Activated T-cell treated with anti-CD3 and anti-CD28 coated beads for 4 hours (primary cell): ENCODE results near the gene LCN10.
A peak's percentile ranks its signal among the peaks of the same experiment; 100 is the strongest.
"Not testable (repeated sequence)": the region's sequence is repeated elsewhere in the genome, so short reads cannot be mapped to it uniquely, and the experiment has no call there.

Experiments
- DNase-seq: peaks from one replicate; pipeline ENCODE4 v3.0.0-alpha.2; 2020

LCN10 gene

GRCh38 chr9:136718345-136719194, 24.2 kb downstream of the LCN10 start:
- no peak for DNase-seq

DNA sequence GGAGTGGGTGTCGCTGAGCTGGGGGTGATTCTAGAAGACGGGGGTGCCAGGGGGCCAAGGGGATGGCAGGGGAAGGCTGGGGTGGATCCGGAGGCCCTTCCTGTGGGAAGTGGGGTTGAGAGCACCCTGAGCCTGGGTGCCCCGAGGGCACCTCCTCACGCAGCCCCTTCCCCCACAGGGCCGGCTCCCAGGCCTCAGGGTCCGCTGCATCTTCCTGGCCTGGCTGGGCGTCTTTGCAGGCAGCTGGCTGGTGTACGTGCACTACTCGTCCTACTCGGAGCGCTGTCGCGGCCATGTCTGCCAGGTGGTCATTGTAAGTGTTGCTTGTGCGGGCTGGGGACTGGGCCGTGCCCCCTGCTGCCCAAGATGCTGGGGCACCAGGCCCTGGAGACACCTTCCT, 25.3 kb downstream of the LCN10 start:
- DNase-seq = no peak

DNA sequence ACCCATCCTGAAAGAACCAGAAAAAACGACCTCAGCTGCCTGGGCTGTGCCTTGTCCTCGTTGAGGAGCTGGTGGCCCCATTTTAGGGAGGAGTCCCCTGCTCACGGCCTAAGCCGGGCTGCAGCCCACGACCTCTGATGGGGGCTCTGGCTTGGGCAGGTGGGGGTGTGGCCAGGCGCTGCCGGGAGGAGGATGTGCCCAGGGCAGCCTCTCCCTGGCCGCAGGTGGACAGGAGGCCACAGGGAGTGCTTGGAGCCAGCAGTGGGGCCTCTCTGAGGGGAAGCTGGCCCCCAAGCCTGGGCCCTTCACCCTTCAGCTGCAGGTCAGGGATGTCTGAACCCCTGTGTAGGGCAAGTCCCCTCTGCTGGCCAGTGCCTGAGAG, 27.9 kb downstream of the LCN10 start:
- no peak for DNase-seq

- DNase-seq = no peak
These were observed 28.4 kb downstream of the LCN10 start for GRCh38 chr9:136714096-136714892.

GRCh38 chr9:136713550-136713949, 29.2 kb downstream of the LCN10 start:
- no peak for DNase-seq

- no peak for DNase-seq
These were observed 29.8 kb downstream of the LCN10 start for GRCh38 chr9:136712690-136713544.

- DNase-seq = no peak
These were observed 30.7 kb downstream of the LCN10 start, which contains the start of gene DIPK1B for GRCh38 chr9:136711751-136712689. Gene DIPK1B (plus strand): TSS chr9:136712572. CDS start chr9:136712666, 94 bp downstream.

DNA sequence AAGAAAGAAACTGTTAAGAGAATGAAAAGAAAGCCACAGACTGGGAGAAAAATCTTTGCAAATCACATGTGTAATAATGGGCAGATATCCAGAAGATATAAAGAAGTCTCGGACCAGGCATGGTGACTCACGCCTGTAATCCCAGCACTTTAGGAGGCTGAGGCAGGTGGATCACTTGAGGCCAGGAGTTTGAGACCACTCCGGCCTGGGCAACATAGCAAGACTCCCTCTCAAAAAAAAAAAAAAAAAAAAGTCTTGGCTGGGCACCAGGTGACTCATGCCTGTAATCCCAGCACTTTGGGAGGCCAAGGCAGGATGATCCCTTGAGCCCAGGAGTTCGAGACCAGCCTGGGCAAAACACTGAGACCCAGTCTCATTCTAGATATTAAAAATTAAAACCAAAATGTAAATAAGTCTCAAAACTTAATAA, 31.5 kb downstream of the LCN10 start:
- not testable (repeated sequence) for DNase-seq

GRCh38 chr9:136710543-136710942, 32.2 kb downstream of the LCN10 start:
- DNase-seq = no peak

- DNase-seq = no peak
These were observed 33.2 kb downstream of the LCN10 start for GRCh38 chr9:136709454-136710109.

GRCh38 chr9:136707849-136708517, 34.8 kb downstream of the LCN10 start:
- no peak for DNase-seq

DNA sequence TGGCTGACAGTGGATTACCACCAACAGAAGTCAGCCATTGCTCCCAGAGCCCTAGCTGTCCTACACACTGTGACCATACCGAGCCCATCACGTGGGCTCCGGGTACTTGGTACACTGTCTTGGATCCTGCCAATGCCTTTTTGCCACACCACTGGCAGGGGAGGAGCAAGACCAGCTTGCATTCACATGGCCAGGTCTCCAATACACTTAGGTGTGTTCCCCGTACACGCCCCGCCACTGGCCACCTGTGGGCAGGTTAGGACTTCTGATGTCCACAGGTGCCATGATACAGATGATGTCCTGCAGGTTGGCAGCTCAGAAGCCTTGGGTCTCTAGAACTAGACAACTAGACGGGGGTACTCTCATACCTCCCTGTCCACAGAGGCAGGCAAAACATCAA, 35.7 kb downstream of the LCN10 start:
- no peak for DNase-seq

DNA sequence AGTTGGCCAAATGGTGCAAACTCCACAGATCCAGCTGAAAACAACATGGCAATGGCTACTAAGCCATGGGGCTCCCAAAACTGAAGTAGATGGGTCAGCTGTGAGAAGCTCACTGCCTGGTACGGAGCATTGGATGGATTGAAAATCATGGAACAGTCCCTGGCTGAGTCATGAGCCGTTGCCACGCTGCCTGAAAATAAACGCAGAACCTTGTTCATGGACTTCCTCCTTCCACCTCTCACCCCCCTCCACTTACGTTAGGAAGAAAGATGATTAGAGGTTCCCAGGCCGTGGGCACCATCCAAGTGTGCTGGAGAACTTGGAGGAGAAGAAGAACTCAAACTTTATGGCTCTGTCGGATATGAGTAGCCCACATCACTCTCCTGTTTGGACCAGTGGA, 37.2 kb downstream of the LCN10 start:
- no peak for DNase-seq

DNA sequence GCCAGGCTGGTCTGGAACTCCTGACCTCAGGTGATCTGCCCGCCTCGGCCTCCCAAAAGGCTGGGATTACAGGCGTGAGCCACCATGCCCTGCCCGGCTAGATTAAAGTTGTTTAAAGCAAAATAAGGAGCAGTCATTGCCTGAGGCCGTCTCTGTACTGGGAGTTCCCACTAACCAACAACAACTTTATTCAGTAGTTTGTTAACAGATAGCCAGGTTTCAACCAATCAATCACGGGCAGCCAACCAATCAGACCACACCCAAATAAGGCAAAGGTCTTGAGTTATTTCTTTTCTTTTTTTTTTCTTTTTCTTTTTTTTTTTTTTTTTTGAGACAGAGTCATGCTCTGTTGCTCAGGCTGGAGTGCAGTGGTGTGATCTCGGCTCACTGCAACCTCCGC, 38.0 kb downstream of the LCN10 start:
- DNase-seq = not testable (repeated sequence)

DNA sequence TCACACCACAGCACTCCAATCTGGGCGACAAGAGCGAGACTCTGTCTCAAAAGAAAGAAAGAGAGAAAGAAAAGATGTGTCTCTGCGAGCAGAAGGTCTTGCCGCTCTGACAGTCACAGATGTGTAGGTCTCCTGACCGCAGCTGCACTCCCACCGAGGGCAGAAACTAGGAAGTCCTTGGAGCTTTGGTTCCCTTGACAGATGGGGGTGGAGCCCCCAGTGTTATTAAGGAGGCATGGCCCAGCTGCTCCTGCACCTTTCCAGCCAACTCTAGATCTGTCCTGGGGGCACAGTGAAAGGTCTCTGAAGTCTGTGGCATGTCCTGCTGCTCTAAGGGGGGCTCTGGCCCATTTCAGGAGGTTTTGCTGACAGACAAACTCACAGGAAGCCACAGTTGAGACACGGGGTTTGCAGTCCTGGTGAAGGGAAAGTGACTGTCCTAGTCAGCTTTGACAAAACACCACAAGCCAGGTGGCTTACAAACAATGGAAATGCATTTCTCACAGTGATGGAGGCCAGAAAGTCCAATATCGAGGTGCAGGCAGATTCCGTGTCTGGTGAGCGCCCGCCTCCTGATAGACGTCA, 39.4 kb downstream of the LCN10 start:
- DNase-seq = no peak

- DNase-seq = no peak
These were observed 41.1 kb downstream of the LCN10 start for GRCh38 chr9:136701668-136702053.

DNA sequence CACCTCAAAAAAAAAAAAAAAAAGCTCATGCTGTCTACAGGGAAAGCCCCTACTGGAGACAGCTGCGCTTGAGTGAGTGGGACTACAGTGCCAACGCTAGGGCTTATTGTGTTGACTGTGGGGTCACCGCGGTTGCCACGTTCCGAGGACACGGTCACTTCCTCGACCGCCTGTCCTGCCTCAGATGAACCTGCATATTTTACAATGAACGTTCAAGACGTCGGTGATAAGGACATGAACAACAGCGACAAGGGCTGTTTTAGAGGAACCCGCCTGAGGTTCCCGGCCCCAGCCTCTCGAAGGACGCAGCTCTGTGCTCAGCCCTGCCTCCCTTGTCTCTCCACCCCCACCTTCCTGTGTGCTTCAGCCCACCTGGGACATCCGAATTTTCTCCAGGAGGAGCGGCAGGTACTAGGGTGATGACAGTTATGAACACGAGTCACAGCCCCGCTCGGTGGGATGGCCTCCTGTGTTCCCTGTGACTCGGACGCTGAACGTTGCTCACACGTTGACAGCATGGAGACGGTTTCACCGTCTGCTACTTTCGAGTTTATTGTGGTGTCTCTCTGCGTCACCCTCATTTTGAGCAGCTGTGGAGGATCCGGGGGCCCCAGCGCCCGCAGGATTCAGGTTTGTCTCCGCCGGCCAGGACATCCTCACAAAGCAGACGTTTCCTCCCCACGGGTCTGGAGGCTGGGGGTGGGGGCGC, 41.6 kb downstream of the LCN10 start:
- DNase-seq = peak; percentile 31

DNA sequence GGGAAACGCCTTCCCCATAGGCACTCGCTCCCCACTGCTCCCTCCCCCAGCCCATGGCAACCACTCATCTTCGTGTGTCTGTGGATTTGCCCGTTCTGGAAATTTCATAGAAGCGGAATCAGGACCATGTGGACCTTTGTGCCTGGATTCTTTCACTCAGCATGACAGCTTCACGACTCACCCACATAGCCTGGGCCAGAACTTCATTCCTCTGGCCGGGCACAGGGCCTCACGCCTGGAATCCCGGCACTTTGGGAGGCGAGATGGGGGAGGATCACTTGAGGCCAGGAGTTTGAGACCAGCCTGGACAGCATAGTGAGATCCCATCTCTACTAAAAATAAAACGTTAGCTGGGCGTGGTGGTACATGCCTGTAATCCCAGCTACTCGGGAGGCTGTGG, 42.4 kb downstream of the LCN10 start:
- no peak for DNase-seq

DNA sequence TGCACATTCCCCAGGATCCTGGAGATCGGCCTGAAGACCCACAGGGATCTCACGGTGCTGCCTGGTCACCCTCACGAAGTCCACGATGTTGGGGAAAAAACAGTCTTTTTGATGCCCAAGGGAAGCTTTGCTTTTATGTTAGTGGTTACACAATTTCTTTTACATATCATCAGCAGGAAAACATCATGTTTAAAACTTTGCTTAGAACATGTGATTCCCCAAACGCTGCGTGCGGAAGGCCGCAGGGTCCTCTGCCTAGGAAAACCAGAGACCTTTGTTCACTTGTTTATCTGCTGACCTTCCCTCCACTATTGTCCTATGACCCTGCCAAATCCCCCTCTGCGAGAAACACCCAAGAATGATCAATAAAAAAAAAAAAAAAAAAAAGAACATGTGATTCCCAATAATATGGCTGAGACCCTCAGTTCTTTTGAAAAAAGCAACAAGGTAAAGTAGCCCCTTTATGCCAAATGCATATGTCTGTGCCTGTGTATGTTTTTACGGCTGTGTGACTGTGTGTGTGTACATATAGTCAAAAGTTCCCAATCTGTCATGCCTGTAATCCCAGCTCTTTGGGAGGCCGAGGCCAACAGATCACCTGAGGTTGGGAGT, 44.0 kb downstream of the LCN10 start:
- no peak for DNase-seq
